Measurements from ENCODE around the gene HDGFL2. TPM values are rescaled to one million over a fixed set of nuclear protein-coding genes. Genes with fewer than 3 reads are reported as not detected.

HDGFL2 gene
- total RNA-seq, 1 donor from 2014 or later, result 77.9 TPM

DNA sequence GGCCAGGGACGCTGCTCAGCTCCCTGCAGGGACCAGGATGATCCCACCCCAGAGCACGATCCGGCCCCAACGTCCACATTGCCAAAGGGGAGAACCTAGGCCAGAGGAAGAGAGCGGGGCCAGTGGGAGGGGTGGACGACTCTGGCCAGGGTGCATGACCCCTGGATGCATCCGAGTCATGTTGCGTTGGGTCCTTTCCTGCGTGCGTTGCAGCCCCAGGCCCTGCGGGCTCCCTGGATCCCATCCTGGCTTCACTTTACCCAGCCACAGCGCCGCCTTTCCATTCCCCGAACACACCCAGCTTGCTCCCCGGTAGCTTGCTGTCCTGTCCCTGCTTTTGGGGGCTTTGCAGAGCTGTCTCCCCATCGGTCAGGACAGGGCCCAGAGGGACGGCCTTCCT, 35.7 kb downstream of the HDGFL2 start:
- TF ChIP-seq, protein P1, sequence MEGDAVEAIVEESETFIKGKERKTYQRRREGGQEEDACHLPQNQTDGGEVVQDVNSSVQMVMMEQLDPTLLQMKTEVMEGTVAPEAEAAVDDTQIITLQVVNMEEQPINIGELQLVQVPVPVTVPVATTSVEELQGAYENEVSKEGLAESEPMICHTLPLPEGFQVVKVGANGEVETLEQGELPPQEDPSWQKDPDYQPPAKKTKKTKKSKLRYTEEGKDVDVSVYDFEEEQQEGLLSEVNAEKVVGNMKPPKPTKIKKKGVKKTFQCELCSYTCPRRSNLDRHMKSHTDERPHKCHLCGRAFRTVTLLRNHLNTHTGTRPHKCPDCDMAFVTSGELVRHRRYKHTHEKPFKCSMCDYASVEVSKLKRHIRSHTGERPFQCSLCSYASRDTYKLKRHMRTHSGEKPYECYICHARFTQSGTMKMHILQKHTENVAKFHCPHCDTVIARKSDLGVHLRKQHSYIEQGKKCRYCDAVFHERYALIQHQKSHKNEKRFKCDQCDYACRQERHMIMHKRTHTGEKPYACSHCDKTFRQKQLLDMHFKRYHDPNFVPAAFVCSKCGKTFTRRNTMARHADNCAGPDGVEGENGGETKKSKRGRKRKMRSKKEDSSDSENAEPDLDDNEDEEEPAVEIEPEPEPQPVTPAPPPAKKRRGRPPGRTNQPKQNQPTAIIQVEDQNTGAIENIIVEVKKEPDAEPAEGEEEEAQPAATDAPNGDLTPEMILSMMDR (conservative IDR thresholded peaks at IDR 0.05), result no peak
- no peak overlapping the region for H3K27ac Mint-ChIP-seq
- no peak overlapping the region for H3K4me3 Mint-ChIP-seq
- no peaks in the 10 kb centered on the region for H3K4me1 Mint-ChIP-seq (ENCODE audit: unreplicated experiment)
- no peak for DNase-seq (ENCODE audit: extremely low spot score, unreplicated experiment)
- H3K9me3 Mint-ChIP-seq, result no peaks in the 10 kb centered on the region
- H3K36me3 Mint-ChIP-seq, result peaks cover 8% of the 10 kb centered on the region
- no peaks in the 10 kb centered on the region for H3K27me3 Mint-ChIP-seq

DNA sequence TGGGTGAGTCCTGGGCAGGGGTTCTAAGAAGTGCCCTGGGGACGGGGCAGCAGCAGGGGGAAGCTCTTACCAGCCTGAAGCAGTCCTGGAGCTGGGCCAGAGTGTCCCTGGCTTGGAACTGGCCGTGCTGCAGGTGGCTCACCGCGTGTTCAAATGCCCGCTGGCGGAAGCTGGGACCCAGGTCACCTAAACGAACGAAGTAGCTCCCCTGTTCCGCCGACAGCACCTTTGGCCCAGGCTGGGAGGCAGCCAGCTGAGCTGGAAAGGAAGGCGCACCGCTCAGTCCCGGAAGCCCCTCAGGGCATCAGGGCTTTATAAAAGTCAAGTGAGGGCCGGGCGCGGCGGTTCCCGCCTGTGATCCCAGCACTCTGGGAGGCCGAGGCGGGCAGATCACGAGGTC, 36.6 kb downstream of the HDGFL2 start:
- no peaks in the 10 kb centered on the region for H3K4me1 Mint-ChIP-seq (ENCODE audit: unreplicated experiment)
- H3K27me3 Mint-ChIP-seq, result no peaks in the 10 kb centered on the region
- TF ChIP-seq, protein P1 (conservative IDR thresholded peaks at IDR 0.05), result no peak
- no peak overlapping the region for H3K27ac Mint-ChIP-seq
- no peak for DNase-seq (ENCODE audit: extremely low spot score, unreplicated experiment)
- no peaks in the 10 kb centered on the region for H3K9me3 Mint-ChIP-seq
- no peak overlapping the region for H3K4me3 Mint-ChIP-seq
- H3K36me3 Mint-ChIP-seq, result peaks cover 8% of the 10 kb centered on the region

DNA sequence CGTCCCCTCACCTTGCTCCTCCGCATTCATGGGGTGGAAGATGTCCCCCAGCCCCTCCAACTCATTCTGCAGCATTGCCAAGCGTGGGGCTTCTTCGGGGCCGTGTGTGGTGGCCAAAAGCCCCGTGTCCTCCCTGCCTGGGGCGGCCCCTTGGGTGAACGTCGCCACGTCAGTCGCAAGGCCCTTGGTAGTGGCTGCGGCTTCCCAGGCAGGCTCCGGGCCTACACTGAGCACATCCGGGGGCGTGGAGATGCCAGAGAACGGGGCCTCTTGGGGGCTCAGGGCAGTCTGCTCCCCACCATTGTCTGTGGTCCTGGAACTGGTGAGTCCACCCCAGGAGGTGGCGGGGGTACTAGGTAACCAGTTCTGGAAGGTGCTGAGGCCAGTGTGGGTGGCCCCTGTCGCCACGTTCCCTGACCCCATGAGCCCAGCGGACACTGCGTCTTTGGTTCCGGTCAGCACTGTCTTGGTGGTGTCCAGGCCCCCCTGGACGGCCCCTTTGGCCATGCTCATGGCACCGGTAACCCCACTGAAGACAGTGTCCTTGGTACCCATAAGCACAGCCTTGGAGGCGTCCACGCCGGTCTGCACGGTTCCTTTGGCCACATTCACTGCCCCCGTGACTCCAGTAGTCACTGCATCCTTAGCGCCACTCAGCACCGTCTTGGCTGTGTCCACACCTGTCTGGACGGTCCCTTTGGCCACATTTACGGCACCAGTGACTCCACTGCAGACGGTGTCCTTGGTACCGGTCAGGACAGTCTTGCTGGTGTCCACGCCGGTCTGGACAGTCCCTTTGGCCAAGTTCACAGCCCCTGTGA, 38.5 kb downstream of the HDGFL2 start:
- Mint-ChIP-seq H3K27me3 (no peaks in the 10 kb centered on the region), H3K4me3 (no peak overlapping the region), H3K4me1 (ENCODE audit: unreplicated experiment) (no peaks in the 10 kb centered on the region), H3K9me3 (no peaks in the 10 kb centered on the region), H3K36me3 (peaks cover 8% of the 10 kb centered on the region), H3K27ac (no peak overlapping the region)
- no peak for DNase-seq (ENCODE audit: extremely low spot score, unreplicated experiment)
- TF ChIP-seq, protein P1 (conservative IDR thresholded peaks at IDR 0.05), result no peak

DNA sequence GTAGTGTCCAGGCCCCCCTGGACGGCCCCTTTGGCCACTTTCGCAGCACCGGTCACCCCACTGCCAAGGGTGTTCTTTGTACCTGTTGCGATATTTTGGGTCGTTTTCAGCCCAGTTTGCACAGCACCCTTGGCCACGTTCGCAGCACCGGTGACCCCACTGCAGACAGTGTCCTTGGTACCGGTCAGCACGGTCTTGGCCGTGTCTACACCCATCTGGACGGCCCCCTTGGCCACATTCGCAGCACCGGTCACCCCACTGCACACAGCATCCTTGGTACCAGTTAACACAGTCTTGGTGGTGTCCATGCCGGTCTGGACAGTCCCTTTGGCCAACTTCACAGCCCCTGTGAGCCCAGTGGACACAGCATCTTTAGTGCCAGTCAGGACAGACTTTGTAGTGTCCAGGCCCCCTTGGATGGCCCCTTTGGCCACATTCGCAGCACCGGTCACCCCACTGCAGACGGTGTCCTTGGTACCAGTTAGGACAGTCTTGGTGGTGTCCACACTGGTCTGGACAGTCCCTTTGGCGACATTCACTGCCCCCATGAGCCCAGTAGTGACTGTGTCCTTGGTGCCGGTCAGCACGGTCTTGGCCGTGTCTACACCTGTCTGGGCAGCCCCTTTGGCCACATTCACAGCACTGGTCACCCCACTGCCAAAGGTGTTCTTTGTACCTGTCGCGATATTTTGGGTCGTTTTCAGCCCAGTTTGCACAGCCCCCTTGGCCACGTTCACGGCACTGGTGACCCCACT, 39.4 kb downstream of the HDGFL2 start:
- TF ChIP-seq, protein P1 (conservative IDR thresholded peaks at IDR 0.05), result no peak
- Mint-ChIP-seq H3K9me3 (no peaks in the 10 kb centered on the region), H3K4me3 (no peak overlapping the region), H3K27ac (no peak overlapping the region), H3K36me3 (peaks cover 3% of the 10 kb centered on the region), H3K27me3 (no peaks in the 10 kb centered on the region), H3K4me1 (ENCODE audit: unreplicated experiment) (no peaks in the 10 kb centered on the region)
- DNase-seq (ENCODE audit: extremely low spot score, unreplicated experiment), result no peak

DNA sequence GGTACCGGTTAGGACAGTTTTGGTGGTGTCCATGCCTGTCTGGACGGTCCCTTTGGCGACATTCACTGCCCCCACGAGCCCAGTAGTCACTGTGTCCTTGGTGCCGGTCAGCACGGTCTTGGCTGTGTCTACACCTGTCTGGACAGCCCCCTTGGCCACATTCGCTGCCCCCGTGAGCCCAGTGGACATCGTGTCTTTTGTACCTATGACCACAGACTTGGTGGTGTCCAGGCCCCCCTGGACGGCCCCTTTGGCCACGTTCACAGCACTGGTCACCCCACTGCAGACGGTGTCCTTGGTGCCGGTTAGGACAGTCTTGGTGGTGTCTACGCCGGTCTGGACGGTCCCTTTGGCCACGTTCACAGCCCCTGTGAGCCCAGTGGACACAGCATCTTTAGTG, 40.0 kb downstream of the HDGFL2 start:
- H3K4me3 Mint-ChIP-seq, result no peak overlapping the region
- no peaks in the 10 kb centered on the region for H3K36me3 Mint-ChIP-seq
- no peaks in the 10 kb centered on the region for H3K4me1 Mint-ChIP-seq (ENCODE audit: unreplicated experiment)
- no peaks in the 10 kb centered on the region for H3K9me3 Mint-ChIP-seq
- H3K27ac Mint-ChIP-seq, result no peak overlapping the region
- TF ChIP-seq, protein P1 (conservative IDR thresholded peaks at IDR 0.05), result no peak
- no peaks in the 10 kb centered on the region for H3K27me3 Mint-ChIP-seq
- DNase-seq (ENCODE audit: extremely low spot score, unreplicated experiment), result no peak
